ENCODE data around the gene FIS1.

DNA sequence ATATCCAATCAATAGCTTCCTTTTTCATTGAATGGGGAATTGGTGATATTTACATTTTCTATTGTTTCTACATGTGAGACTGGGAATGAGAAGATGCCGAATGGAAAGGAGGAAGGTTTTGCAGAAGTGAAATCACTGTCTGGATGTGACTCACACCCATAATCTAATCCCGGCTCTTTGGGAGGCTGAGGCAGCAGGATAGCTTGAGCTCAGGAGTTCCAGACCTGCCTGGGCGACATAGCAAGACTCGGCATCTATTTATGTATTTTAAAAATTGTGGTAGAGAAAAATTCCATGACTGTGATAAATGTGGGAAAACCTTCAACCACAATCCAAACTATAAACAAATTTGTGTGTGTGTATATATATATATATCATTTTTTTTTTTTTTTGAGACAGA lies 10.9 kb upstream of the FIS1 start:
- TF ChIP-seq, protein P1, sequence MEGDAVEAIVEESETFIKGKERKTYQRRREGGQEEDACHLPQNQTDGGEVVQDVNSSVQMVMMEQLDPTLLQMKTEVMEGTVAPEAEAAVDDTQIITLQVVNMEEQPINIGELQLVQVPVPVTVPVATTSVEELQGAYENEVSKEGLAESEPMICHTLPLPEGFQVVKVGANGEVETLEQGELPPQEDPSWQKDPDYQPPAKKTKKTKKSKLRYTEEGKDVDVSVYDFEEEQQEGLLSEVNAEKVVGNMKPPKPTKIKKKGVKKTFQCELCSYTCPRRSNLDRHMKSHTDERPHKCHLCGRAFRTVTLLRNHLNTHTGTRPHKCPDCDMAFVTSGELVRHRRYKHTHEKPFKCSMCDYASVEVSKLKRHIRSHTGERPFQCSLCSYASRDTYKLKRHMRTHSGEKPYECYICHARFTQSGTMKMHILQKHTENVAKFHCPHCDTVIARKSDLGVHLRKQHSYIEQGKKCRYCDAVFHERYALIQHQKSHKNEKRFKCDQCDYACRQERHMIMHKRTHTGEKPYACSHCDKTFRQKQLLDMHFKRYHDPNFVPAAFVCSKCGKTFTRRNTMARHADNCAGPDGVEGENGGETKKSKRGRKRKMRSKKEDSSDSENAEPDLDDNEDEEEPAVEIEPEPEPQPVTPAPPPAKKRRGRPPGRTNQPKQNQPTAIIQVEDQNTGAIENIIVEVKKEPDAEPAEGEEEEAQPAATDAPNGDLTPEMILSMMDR (IDR thresholded peaks at IDR 0.05): no peak
- TF ChIP-seq EZH2phosphoT487 (IDR thresholded peaks at IDR 0.05) (no peak), EZH2 (IDR thresholded peaks at IDR 0.05) (no peak)
